Anterior cingulate cortex (tissue), 58 donors: Measurements from ENCODE around the gene PHYKPL.

ENCODE experiments used
- DNase-seq, 58 donors: peaks; one replicate each; lab custom pipeline; 2025; lab: John Stamatoyannopoulos, UW

Gene PHYKPL

DNA sequence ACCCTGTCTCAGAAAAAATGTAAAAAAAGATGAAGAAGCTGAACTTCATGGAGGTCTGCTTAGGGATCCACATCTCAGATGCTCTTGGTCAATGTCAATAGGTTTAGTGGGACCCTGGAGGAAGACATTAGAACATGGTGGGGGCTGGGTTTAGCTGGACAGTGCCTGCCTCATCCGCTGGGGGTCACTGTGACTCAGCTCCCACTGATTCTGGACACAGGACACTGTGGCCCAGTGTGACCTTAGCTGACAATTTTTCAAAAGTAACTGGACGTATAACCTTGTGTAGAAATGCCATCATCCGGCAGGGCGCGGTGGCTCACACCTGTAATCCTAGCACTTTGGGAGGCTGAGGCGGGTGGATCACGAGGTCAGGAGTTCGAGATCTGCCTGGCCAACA is 35.6 kb downstream of the PHYKPL start:
- no peak for DNase-seq

GRCh38 chr5:178196281-178196812 is 36.3 kb downstream of the PHYKPL start:
- no peak for DNase-seq

GRCh38 chr5:178194026-178194425 is 38.6 kb downstream of the PHYKPL start:
- no peak for DNase-seq

DNA sequence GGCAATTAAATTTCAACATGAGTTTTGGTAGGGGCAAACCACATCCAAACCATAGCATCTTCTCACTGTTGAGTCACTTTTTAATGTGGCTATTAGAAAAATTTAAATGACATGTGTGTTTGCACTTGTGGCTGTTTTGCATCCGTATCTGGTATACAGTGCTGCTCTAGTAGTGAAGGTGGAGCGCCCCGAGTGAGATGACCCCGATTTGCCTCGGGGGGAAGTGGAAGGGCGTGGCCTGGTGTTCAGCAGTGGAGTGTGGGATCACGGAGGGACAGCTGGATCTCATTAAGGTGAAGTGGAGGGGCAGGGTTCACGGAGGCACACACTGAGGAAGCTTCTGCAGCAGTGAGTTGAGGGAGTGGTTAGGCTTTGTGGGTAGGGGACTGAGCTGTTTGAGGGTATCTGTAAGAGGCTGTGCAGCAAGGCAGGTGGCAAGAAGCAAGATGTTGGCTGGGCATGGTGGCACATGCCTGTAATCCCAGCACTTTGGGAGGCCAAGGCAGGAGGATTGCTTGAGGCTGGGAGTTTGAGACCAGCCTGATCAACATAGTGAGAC is 39.3 kb downstream of the PHYKPL start:
- DNase-seq, result no peak

- DNase-seq, result no peak
Observed at GRCh38 chr5:178192787-178193186, 39.8 kb downstream of the PHYKPL start.

DNA sequence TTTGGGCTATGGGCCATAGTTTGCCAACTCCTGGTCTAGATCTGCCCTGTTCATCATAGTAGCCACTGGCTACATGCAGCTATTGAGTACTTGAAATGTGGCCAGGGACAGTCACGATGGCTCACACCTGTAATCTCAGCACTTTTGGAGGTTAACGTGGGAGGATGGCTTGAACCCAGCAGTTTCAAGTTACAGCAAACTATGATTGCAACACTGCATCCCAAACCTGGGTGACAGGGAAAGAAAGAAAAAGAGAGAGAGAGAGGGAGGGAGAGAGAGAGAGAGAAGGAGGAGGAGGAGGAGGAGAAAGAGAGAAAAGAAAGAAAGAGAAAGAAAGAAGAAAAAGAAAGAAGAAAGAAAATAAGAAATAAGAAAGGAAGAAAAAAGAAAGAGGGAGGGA is 40.4 kb downstream of the PHYKPL start:
- no peak for DNase-seq

DNA sequence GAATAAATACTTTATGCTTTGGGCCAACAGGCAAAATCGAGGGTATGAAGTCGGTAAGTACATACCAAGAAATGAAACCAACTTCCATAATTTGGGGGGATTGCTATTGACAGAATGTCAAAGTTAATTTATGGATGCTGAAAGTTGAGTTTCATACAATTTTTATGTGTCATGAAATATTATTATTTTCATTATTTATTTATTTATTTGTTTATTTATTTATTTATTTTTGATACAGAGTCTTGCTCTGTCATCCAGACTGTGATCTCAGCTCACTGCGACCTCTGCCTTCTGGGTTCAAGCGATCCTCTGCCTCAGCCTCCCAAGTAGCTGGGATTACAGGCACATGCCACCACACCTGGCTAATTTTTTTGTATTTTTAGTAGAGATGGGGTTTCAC is 40.9 kb downstream of the PHYKPL start:
- DNase-seq, result no peak

DNA sequence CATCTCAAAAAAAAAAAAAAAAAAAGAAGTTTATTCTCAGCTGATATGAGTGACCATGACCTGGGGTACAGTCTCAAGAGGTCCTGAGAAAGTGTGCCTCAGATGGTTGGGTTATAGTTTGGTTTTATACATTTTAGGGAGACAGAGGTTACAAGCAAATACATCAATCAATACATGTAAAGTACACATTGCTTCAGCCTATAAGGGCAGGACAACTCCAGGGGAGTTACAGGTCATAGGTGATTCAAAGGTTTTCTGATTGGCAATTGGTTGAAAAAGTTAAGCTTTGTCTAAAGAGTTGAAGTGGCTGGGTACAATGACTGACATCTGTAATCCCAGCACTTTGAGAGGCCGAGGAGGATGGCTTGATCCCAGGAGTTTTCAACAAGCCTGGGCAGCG is 43.2 kb downstream of the PHYKPL start:
- no peak for DNase-seq

GRCh38 chr5:178187014-178187413 is 45.6 kb downstream of the PHYKPL start, which contains the start of gene GMCL2:
GMCL2 (minus strand) TSS chr5:178187371; CDS start chr5:178187299, 72 bp downstream.
- no peak for DNase-seq

GRCh38 chr5:178186427-178186826 is 46.2 kb downstream of the PHYKPL start:
- DNase-seq, result no peak

DNA sequence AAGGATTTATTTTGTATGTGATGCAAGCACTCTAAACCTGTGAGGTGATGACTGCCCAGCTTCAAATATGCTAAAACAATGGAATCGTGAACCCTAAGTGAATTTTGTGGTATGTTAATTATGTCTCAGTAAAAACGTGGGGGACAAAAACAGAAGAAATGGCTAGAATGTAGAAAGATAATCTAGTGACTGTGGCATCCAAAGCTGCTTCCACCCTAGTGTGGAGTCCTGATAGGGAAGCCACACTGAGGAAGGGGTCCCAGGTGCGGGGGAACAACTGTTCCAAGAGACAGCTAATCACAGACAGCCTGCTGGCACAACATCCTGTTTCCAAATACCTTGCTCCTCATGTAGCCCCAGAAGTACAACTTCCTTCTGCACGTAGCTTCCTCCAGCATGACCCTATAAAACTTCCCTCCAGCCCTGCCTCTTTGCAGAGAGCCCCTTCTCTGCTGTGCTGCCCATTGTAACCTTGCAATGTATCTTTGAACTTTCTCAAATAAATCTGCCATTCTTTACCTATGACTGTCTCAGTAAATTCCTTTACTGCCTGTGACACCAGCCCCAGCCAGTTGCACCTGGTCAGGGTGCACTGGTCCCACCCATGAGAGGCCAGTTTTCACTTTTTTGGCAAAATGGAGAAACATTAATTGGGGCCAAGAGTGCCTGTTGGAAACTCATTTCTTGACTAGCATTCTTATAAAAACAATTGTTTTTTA is 50.3 kb downstream of the PHYKPL start:
- DNase-seq, result no peak

GRCh38 chr5:178180141-178180863 is 52.3 kb downstream of the PHYKPL start:
- no peak for DNase-seq

DNA sequence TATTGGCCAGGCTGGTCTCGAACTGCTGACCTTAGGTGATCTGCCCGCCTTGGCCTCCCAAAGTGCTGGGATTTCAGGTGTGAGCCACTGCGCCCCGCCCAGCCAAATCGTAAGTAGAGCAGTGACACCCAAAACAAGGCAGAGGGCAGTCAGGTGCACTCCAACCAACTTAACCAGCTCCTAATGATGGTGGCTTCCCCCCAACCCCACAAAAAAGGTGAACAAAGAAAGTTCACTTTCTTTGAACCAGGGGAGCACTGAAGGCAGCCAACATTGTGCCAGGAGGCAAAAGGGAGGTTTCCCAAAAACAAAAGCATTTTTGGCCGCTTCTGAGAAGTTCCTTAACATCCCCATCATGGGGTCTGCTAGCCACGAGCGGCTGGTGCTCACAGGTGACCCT is 55.0 kb downstream of the PHYKPL start:
- no peak for DNase-seq

DNA sequence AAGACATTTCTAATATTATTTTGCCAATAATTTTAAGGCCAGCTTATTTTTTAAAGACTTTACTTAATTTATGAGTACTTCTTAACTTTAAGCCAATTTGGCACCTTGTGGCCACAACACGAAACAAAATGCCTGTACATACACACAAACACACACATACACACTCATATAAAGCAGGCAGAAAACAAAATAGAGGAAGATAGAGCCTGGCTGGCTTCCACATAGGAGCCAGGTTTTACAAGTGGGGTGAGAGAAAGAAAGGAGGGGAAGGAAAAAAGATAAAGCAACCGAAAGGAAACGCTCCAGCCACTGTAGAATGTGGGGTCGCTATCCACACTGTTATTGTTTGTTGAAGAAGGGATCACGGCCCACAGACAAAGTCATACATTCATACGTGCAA is 55.8 kb downstream of the PHYKPL start:
- DNase-seq, result no peak

- DNase-seq, result no peak
Observed at GRCh38 chr5:178174456-178174855, 58.1 kb downstream of the PHYKPL start.

DNA sequence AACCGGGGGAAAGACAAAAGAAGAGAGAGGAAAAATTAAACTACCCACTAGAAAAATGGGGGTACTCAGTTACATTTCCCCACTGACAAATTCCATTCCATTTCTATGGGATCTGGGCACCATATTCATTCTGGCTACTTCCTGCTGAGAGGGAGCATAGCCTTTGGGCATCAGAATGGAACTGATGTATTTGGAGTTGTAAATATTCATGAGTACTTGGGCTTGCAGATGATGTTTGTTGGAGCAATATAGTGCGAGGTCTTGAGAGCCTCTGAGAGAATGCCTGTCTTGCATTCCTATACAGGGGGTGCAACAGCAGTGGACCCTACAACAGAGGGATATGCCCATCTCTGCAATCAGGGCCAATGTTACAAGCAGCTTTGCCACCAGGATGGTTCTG is 62.1 kb downstream of the PHYKPL start:
- no peak for DNase-seq

DNA sequence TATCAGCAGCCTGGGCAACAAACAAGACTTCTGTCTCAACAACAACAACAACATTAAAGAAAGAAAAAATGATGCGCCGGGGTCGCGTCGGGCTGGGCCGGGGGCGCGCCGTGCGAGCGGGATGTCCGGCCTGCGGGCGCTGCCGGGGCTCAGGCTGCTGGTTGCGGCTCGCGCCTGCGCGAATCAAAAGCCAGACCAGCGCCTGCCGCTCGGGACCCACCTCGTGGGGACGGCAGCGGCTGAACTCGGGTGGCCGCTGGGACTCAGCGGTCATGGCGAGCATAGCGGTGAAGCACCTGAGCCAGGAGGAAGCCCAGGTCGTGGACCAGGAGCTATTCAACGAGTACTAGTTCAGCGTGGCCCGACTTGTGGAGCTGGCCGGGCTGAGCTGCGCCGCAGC is 67.0 kb downstream of the PHYKPL start:
- DNase-seq, result no peak

GRCh38 chr5:178163772-178164735 is 68.5 kb downstream of the PHYKPL start:
- DNase-seq, result peak; percentile 6 to 85 (median 61)

- no peak for DNase-seq
Observed at GRCh38 chr5:178162481-178162880, 70.1 kb downstream of the PHYKPL start.

GRCh38 chr5:178160176-178160575 is 72.4 kb downstream of the PHYKPL start:
- no peak for DNase-seq
